Kidney glomerular epithelial cell (primary cell): Measurements from ENCODE around the gene AHCYL2.
"Not testable (repeated sequence)": the region's sequence is repeated elsewhere in the genome, so short reads cannot be mapped to it uniquely, and the experiment has no call there.

Experiments used
- DNase-seq: peaks from one replicate; lab custom pipeline; 2025; lab: John Stamatoyannopoulos, UW

Gene AHCYL2

DNA sequence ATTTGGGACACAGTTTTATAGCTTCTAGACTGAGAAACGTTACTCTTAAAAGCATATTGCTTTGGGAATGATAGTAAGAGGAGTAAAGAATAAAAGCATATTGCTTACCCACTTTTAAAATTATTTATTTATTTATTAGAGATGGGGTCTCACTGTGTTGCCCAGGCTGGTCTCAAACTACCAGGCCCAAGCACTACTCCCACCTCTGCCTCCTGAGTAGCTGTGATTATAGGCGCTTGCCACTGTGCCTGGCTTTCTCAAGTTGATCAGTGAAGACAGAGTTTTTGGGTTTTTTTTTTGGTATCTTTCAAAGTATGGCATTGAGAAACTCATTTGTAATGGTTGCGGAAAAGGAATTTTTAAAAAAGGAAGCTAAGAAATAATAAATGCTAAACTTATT, 68.0 kb downstream of the AHCYL2 start:
- DNase-seq, result no peak

- peak; percentile 36 for DNase-seq
These were observed 70.2 kb downstream of the AHCYL2 start for GRCh38 chr7:129295015-129295423.

GRCh38 chr7:129298268-129298893, 73.6 kb downstream of the AHCYL2 start:
- DNase-seq, result peak; percentile 54

DNA sequence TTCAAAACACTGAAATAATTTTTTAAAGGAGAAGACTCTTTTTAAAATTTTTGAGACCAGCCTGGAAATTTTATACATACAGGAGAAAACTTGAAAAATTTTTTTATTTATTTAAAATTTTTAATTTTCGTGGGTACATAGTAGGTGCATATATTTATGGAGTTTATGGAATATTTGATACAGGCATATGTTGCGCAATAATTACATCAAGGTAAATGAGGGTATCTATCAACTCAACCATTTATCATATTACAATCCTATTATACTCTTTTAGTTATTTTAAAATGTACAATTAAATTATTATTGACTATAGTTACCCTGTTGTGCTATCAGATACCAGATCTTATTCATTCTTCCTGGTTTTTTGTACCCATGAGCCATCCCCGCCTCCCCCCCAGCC, 75.1 kb downstream of the AHCYL2 start:
- DNase-seq, result no peak

- not testable (repeated sequence) for DNase-seq
These were observed 75.5 kb downstream of the AHCYL2 start for GRCh38 chr7:129300299-129300698.

GRCh38 chr7:129307592-129307991, 82.8 kb downstream of the AHCYL2 start:
- DNase-seq, result no peak

DNA sequence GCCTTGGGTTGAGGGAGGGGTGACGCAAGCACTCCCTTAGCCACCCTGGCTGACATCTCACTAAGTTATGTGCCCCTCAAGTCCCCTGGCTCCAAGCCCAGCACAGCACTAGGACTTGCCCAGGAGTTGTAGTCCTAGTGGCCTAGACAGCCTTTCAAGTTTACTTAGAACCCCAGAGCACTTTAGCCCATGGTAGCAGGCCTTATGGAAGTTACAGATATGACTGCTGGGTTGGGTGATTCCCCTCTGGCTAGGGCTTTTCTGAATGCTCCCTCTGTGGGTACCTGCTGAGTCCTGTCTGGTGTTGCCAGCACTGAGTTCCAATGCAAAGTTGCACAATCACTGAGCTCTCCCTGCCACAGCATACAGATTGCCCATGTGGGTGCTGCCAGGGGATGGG, 83.2 kb downstream of the AHCYL2 start:
- DNase-seq, result no peak

- no peak for DNase-seq
These were observed 86.6 kb downstream of the AHCYL2 start for GRCh38 chr7:129311429-129311828.

- no peak for DNase-seq
These were observed 88.5 kb downstream of the AHCYL2 start for GRCh38 chr7:129313282-129313681.

GRCh38 chr7:129315960-129316359, 91.1 kb downstream of the AHCYL2 start:
- DNase-seq, result no peak

GRCh38 chr7:129317450-129317849, 92.6 kb downstream of the AHCYL2 start:
- no peak for DNase-seq

DNA sequence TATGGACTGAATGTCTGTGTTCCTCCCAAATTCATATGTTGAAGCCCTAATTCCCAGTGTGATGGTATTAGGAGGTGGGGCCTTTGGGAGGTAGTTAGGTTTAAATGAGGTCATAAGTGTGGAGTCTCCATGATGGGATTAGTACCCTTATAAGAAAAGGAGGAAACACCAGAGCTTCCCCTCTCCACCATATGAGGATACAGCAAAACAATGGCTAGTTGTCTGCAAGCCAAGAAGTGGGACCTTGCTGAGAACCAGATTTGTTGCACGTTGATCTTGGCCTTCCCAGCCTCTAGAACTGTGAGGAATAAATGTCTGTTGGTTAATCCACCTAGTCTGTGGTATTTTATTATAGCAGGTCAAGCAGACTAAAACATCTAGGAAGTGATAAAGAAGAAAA, 102.2 kb downstream of the AHCYL2 start:
- DNase-seq, result no peak

DNA sequence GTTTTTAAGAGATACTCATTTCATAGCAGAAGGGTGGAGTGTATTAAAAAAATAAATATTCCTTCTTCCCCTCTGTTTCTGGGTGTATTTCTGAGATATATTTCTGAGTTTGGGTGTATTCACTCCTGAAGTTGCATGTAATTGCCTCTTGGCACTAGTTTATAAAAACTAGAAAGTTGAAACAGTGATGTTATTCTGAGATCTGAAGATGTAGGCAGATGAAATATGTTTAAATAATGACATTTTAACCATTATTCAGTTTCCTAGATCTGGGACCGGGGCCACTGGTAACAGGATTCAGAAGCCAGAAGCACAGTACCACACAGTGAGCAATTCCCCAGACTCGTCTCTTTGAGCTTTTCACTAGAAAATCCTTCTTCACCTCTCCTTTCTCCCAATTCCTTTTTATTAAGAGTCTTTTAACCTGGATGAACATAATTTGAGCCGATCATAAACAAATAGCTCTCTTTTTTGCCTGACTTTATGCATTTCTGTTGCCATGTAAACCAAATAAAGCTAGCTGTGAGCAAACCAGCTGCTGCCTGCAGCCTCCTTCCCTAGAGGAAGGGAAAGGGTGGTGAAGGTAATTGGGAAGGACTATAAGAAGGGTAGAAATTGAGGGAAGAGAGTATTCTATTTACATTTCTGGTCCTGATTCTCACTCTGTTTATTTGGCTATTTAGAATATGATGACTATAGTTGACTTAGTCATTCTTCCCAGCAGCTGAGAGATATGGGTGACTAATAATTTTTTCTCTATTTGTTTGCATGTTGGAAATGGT, 107.6 kb downstream of the AHCYL2 start:
- peak; percentile 6 for DNase-seq

- DNase-seq, result no peak
These were observed 109.6 kb downstream of the AHCYL2 start for GRCh38 chr7:129334473-129334872.

DNA sequence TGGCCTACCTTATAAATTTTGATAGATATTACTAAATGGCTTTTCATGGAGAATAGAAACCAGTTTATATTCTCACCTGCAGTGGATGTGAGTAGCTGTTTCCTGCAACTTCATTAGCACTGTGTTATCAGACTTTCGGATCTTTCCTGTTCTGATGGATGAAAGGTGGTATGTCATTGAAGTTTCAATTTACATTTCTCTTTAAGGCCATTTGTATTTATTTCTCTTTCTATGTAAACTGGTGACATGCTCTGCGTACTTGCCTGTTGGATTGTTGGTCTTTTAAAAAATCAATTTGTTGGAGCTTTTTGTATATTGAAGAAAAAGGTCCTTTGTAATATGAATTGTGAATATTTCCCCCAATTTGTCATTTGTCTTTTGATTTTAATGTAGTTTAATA, 113.6 kb downstream of the AHCYL2 start:
- DNase-seq, result no peak

GRCh38 chr7:129341212-129341611, 116.4 kb downstream of the AHCYL2 start:
- no peak for DNase-seq

GRCh38 chr7:129341816-129342806, 117.3 kb downstream of the AHCYL2 start:
- DNase-seq, result no peak

GRCh38 chr7:129343099-129343700, 118.4 kb downstream of the AHCYL2 start:
- peak; percentile 49 for DNase-seq

DNA sequence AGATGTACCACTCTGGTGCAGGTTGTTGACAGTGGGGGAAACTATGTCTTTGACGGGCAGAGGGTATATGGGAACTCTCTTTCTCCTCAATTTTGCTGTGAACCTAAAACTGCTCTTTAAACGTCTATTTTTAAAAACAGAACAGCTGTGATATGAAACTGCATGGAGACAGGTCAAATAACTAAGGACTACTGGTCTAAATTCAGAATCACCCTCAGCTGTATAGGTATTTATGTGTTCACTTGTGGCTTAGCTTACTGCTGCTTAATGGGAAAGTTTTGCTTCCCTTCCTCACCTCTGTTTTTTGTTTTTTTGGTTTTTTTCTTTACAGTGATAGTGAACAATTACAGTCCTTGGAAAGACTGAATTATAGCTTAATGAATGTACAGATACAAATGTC, 122.5 kb downstream of the AHCYL2 start:
- DNase-seq, result no peak

GRCh38 chr7:129348023-129348740, 123.4 kb downstream of the AHCYL2 start:
- DNase-seq, result no peak

DNA sequence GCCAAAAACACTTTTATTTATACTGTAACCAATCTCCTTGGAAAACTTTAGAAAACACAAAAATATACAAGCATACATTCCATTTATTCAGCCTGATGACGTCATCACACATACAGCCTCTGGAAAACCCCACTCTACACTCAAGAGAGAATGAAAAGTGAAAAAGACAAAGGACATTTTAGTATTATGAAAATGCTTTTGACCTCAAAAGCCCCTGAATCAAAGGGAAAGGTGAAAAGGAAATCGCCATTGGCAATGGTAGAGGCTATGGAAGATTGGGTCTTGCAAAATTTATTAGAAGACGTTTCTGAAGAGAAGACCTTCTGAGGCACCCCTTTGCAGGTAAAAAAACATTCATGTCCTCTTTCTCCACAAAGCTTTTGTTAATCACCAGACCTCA, 126.5 kb downstream of the AHCYL2 start:
- peak; percentile 1 for DNase-seq
